Suprapubic skin (tissue), 3 donors: Measurements from ENCODE around the gene CRYBG2.

Experiments used
- CTCF ChIP-seq, 2 donors: fragments of 200-600 bp in 1 of 2; fragments of 450-650 bp in 1 of 2; sonication (generic) in 1 of 2; IDR thresholded peaks; one replicate each; pipeline ENCODE4 v1.5.1; 2016 to 2019; ENCODE audit warnings: antibody characterized with exemption in 2 of 2, mild to moderate bottlenecking in 1 of 2, moderate library complexity in 1 of 2
- EP300 ChIP-seq: sonication (generic); formaldehyde crosslinking; IDR thresholded peaks from one replicate; pipeline ENCODE4 v1.6.1; 2017; ENCODE audit warnings: antibody characterized with exemption
- POLR2A ChIP-seq, 2 donors: fragments of 450-650 bp; IDR thresholded peaks; one replicate each; pipeline ENCODE4 v1.6.1; 2017; ENCODE audit warnings: antibody characterized with exemption in 2 of 2, mild to moderate bottlenecking in 2 of 2, moderate library complexity in 2 of 2

GRCh38 chr1:26293911-26294463, 59.9 kb downstream of the CRYBG2 start:
- TF ChIP-seq CTCF (IDR thresholded peaks at IDR 0.05), result no peak
- no peak for TF ChIP-seq POLR2A (IDR thresholded peaks at IDR 0.05)
- TF ChIP-seq EP300, result no peak
